ENCODE measurements around the gene MRPL32. TPM values are rescaled to one million over a fixed set of nuclear protein-coding genes. Genes with fewer than 3 reads are reported as not detected.

The MRPL32 gene
- total RNA-seq, 1 donor = 15.6 TPM

- DNase-seq (ENCODE audit: low read depth in 2 of 3, low spot score in 2 of 3) = peak in 1 of 3 donors; percentile 23
These were observed 29.0 kb downstream of the MRPL32 start for GRCh38 chr7:42961170-42961569.

GRCh38 chr7:42964293-42964692, 32.1 kb downstream of the MRPL32 start:
- no peak for DNase-seq (ENCODE audit: low read depth in 2 of 3, low spot score in 2 of 3)

DNA sequence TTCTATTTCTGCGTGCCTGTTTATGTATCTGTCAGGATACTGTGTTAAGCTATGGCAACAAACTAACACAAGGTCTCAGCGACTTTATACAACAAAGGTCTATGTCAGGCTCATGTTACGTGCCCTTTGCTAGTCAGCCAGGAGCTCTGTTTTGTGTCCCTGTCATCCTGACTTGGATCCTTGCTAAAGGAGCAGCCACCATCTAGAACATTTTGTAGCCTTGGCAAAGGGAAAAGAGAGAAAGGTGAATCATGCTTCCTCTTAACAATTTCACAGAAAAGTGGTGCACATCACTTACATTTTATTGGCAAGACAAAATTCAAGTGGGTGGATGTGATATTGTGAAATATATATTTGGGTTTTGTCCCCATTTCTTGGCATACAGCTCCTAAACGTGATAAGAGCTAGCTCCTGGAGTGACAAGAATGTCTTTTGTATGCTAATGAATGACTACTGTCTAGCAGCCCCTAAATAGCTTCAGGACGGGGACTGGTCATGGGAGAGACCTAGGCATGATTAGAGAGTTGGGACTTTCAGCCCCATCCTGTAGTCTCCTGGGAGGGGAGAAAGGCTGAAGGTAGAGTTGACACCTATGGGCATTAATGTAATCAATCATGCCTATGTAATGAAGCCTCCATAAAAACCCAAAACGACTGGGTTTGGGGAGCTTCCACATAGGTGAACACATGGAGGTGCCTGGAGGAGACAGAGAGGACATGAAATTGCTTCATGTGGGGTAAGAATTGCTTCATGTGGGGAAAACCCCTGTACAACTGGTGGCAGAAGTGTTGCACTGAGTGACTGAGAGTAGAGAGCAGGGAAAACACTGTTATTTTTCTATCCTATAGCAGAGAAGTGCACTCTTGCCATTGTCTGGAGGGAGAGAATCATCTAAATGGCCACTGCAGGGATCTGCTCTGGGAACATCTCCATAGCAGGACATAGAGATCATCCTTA, 33.0 kb downstream of the MRPL32 start:
- DNase-seq (ENCODE audit: low read depth in 2 of 3, low spot score in 2 of 3) = no peak

GRCh38 chr7:42967391-42967790, 35.2 kb downstream of the MRPL32 start:
- no peak for DNase-seq (ENCODE audit: low read depth in 2 of 3, low spot score in 2 of 3)

GRCh38 chr7:42972699-42973500, 40.7 kb downstream of the MRPL32 start:
- DNase-seq (ENCODE audit: low read depth in 2 of 3, low spot score in 2 of 3) = no peak

GRCh38 chr7:42976371-42976770, 44.2 kb downstream of the MRPL32 start:
- no peak for DNase-seq (ENCODE audit: low read depth in 2 of 3, low spot score in 2 of 3)

GRCh38 chr7:42978496-42978895, 46.3 kb downstream of the MRPL32 start:
- no peak for DNase-seq (ENCODE audit: low read depth in 2 of 3, low spot score in 2 of 3)

- no peak for DNase-seq (ENCODE audit: low read depth in 2 of 3, low spot score in 2 of 3)
These were observed 47.9 kb downstream of the MRPL32 start for GRCh38 chr7:42980084-42980483.

DNA sequence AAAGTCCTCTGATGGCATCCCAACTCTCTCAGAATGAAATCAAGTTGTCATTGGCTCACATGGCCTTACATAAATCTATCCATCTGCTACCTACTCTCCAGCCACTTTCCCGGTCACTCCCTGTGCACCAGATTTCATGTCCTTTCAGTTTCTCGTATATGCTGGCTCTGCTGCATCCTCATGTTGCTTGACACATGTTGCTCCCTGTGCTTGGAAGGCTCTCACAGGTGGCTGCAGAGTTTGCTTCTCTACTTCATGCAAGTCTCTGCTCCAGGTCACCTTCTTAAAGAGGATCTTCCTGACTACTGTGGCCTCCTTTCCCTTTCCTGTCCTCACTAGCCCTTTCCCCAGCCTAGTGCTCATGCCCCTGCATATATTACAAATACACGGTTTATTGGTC, 48.3 kb downstream of the MRPL32 start:
- no peak for DNase-seq (ENCODE audit: low read depth in 2 of 3, low spot score in 2 of 3)

GRCh38 chr7:42981601-42982000, 49.4 kb downstream of the MRPL32 start:
- no peak for DNase-seq (ENCODE audit: low read depth in 2 of 3, low spot score in 2 of 3)

GRCh38 chr7:42982604-42983115, 50.5 kb downstream of the MRPL32 start:
- no peak for DNase-seq (ENCODE audit: low read depth in 2 of 3, low spot score in 2 of 3)

DNA sequence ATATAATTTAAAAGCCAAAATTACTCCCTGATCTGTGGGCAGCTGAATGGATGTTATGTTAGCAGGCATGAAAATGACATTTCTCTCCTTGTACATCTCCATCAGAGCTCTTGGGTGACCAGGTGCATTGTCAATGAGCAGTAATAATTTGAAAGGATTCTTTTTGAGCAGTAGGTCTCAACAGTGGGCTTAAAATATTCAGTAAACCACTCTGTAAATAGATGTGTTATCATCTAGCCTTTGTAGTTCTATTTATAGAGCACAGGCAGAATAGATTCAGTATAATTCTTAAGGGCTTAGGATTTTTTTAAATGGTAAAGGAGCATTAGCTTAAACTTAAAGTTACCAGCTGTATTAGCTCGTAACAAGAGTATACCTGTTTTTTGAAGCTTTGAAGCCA, 52.0 kb downstream of the MRPL32 start:
- no peak for DNase-seq (ENCODE audit: low read depth in 2 of 3, low spot score in 2 of 3)

DNA sequence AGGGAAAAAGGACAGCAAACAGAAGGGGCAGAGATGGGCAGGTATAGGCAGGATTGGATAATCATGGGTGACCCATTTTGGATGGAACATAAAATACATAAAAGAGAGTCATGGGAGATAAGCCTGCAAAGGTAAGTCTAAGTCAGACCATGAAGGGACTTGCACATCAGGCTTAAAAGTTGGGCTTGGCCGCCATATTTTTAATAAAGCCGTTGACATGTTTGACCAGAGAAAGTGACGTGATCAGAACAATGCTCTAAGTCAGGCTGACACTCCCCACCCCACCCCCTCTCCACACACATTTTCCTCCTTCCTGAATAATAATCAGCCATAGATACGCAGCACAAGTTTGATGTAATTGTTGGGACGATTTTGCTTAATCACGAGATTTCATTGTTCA, 54.0 kb downstream of the MRPL32 start:
- DNase-seq (ENCODE audit: low read depth in 2 of 3, low spot score in 2 of 3) = no peak

- DNase-seq (ENCODE audit: low read depth in 2 of 3, low spot score in 2 of 3) = no peak
These were observed 54.6 kb downstream of the MRPL32 start for GRCh38 chr7:42986781-42987248.

Other genes starting within 250 kb of the MRPL32 start
- gene C7orf25, start 20.3 kb upstream of the MRPL32 start, total RNA-seq = 2.7 TPM
- gene PSMA2, start 202 bp upstream of the MRPL32 start, total RNA-seq = 26.4 TPM
- not detected for gene HECW1, start 180.3 kb downstream of the MRPL32 start, total RNA-seq